Mammary microvascular endothelial cell (primary cell): Measurements from ENCODE around the gene ATP5PF. TPM values are rescaled to one million over a fixed set of nuclear protein-coding genes. Genes with fewer than 3 reads are reported as not detected.

Experiments used
- total RNA-seq: library from RNA; depleted of rRNA; stranded (reverse); fragments of >200 nt; gene quantifications from 2 replicates; pipeline ENCODE4 v1.2.3, GENCODE V29; 2015

Gene ATP5PF, protein sequence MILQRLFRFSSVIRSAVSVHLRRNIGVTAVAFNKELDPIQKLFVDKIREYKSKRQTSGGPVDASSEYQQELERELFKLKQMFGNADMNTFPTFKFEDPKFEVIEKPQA
- 113 and 114 TPM in 2 replicates for total RNA-seq

GRCh38 chr21:25734904-25735645 is at the start of gene ATP5PF, which contains the start of gene GABPA:
TSS of gene ATP5PF (minus strand) at chr21:25734904. CDS start at chr21:25729794, 5,110 bp downstream.
TSS of gene GABPA (plus strand) at chr21:25734972. CDS start at chr21:25741599, 6,627 bp downstream.

Other genes with a start within 250 kb of the ATP5PF start
- gene MRPL39, start 127.4 kb downstream of the ATP5PF start, total RNA-seq, result 34.0 and 35.8 TPM in 2 replicates
- gene JAM2, start 95.6 kb downstream of the ATP5PF start, total RNA-seq, result 0.53 and 0.79 TPM in 2 replicates
- 16.1 and 17.5 TPM in 2 replicates for gene GABPA, start 68 bp upstream of the ATP5PF start, total RNA-seq